HG03196 (cell line): ENCODE results near the gene LTA4H.

Source experiments
- ATAC-seq: cut with Tn5 transposase; IDR thresholded peaks from one replicate; pipeline ENCODE4 v1.9.1; 2021; ENCODE audit not compliant: unreplicated experiment

LTA4H gene

DNA sequence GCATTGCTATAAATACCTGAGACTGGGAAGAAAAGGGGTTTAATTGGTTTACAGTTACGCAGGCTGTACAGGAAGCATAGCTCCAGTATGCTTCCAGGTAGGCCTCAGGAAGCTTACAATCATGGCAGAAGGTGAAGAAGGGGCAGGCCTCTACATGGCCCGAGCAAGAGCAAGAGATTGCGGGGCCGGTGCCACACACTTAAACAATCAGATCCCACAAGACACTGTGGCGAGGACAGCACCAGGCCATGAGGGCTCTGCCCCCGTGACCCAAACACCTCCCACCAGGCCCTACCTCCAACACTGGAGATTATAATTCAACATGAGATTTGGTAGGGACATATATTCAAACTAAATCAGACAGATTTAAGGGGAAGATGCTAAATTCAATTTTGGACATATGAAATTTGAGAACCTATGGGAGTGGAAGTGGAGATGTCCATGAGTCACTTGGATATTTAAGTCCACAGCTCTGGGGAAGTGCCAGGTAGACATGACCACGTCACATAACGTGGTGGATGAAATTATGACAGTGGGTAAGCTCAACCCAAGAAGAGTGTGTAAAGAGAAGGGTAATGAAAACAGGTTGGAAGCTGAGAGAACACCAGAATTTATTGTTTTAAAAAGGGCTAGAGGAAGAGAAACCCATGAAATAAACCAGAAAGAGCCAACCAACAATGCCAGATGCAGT lies 1.5 kb upstream of the LTA4H start:
- ATAC-seq, result no peak

DNA sequence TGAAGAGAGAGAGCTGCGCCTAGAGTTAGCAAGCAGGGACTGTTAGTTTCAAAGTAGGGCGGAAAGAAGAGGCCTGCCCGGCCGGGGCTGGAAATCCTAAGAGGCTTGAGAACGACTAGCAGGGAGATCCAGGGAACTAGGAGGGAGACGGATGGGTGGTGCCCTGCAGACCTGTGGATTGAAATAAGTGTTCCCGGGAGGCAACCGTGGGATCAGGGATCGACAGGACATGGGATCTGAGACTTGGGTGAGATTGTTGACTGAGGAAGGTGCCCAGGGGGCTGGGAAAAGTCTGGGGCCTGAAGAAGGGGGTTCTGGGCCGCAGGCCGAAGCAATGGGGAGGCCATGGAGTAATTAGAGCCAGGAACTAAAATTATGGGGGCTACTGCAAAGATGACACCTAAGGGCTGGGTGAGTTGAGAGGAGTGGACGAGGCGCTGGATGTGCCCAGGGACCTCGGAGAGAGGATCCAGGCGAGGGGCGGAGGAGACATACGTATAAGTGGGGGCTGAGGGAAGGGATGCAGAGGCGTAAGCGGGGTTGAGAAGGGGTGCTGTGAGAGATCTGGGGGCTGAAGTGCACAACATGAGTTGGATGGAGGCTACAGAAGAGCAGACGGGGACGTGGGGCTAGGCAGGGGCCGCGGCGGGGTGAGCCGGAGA lies 635 bp downstream of the LTA4H start:
- no peak for ATAC-seq

DNA sequence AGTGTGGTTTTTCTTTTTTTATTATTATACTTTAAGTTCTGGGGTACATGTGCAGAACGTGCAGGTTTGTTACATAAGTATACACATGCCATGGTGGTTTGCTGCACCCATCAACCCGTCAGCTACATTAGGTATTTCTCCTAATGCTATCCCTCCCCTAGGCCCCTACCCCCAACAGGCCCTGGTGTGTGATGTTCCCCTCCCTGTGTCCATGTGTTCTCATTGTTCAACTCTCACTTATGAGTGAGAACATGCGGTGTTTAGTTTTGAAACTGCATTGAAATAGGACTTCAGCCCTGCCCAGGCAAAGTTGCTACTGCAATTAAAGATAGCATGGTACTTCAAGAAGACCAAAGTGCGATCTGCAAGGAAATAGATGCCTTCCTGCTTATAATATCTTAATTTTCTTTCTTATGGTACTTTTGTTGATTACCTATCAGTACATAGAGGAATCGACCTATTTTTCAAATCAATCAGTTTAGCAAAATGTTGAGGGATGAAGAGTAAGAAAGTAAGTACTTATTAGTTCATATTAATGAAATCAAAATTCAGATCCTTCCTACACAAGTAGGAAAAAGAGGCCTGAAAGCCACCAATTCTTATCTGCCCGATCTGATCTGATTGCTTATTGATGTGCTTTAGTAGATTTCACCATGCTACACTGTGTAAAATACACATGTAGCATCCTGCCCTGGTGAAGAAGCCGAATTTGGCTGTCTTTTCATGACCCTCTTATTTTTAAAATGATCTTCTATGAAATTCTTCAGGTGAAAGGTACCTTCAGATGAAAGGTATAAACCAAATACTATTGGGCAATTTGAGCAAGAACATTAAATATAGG lies 1.6 kb downstream of the LTA4H start:
- no peak for ATAC-seq

DNA sequence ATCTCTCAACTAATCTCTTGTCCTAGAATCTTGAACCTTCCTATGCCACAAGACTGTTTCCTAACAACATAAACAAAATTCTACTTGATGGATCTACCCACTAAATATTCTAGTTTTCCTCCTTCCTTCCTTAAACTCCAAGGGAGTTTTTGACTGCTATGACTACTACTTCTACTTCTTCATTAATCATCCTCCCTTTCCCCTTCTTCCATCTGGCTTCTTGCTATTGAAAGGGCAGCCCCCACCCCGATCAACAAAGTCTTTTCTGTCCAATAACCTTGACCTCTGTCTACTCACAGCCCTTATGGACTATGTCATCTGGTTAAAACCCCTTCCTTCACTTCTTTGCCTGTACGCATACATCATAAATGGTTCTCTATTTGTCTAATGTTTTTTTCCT lies 5.6 kb downstream of the LTA4H start:
- ATAC-seq, result no peak

DNA sequence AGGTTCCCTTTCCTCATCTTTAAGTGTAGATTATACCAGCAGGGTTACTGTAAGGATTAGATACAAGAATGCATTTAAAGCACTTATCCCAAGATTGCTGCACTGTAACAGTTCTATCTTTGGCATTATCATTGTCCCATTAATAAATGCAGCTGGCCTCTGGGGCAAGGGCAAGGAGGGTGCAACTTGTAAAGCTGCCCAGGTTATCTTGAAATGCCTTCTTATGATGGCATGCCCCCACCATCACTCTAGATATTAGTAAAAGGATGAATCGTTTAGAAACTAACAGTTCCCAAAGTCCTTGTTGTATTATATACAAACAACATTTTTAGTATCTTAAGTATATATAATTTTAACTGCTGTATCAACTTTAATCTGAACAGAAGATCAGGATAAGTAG lies 6.8 kb downstream of the LTA4H start:
- ATAC-seq, result no peak

DNA sequence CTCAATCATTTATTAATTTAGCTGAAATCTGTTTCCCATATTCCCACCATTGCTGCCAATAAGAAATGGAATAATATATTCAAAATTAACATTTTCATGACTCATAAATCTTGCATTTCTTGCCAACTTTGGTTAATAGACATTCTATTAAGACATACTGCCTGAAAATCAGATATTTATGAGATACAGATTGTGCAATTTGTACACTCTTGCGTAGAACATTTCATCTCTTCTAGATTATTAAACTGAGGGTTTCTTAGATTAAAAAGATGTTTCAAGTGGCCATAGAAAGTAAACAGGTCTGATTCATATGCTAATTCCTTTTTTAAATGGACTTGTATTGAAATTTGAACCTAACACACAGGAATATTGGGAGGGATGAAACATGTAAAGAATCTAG lies 9.1 kb downstream of the LTA4H start:
- ATAC-seq, result no peak

DNA sequence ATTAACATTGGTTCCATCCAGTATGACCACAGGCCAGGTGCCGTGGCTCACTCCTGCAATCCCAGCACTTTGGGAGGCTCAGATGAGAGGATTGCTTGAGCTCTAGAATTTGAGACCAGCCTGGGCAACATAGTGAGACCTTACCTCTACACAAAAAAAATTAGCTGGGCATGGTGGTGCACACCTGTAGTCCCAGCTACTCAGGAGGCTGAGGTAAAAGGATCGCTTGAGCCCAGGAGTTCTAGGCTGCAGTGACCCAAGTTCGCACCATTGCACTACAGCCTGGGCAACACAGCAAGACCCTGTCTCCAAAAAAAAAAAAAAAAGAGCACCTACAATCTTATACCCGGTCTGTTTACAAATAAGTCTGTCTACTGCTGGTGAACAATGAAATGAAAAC lies 9.9 kb downstream of the LTA4H start:
- no peak for ATAC-seq

DNA sequence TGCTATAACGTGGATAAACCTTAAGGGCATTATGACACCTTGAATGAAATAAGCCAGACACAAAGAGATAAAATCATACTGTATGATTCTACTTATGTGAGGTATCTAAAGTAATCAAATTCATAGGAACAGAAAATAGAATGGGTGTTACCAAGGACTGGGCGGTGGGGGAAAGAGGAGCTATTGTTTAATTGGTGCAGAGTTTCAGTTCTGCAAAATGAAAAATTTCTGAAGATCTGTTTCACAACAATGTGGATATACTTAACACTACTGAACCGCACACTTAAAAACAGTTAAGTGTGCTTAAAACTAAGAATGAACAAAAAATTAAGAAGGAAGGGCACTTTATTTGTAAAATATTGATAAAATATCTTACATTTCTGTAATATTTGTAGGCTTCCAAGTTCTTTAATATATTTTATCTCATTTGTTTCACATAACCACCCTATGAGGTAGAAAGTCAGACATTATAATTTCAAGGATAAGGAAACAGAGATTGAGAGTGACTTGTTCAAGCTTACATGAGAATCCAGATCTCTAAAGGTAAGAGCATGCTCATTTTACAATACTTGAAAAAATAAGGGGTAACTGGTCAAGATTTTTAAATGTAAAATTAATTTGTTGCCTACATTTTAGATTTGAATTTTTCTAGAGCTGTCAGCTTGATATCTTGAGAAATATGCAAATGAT lies 14.9 kb downstream of the LTA4H start:
- ATAC-seq, result peak; percentile 95

DNA sequence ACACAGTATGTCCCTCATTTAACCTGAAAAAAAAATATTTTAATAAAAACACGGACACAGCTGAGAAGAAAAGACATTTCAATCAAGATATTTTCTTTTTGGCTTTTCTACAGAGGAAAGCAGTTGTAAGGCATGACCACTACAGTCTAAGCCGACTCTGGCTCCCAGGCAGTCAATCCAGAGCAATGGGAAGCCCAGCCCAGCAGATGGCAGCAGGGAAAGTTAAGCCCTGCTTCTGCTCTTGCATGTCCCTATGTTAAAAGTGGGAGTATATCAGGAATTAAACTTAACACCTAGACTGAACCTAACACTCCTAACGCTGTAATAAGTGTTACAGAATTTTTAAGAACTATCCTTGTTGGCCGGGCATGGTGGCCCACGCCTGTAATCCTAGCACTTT lies 19.7 kb downstream of the LTA4H start:
- no peak for ATAC-seq

DNA sequence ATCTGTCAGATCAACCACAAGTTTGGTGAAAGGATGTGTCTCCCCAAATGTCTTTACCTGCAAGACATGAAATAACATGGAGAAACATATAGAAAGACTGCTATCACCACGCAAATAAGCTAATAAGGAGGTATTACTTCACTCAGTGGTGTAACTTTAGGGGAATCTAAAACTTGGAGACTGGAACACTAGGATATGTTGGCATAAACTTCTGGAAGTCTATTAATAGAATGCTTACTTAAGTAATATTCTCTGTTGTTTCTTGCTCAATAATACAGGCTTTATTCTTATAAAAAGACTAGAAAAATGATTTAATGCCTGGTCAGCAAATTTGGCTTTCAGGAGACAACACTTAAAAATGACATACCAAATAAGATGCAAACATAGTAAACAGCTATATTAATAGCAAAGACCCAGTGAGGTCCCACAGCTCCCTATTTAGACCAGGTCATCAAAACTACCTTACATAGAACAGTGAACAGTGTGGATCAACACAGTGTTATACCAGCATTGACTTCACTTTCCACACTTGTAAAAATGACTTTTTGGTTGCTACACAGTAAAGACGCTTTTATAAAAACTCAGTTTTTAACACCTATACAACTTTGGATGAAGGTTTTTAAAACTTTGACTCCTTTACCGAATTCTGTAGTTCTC lies 20.3 kb downstream of the LTA4H start:
- no peak for ATAC-seq

DNA sequence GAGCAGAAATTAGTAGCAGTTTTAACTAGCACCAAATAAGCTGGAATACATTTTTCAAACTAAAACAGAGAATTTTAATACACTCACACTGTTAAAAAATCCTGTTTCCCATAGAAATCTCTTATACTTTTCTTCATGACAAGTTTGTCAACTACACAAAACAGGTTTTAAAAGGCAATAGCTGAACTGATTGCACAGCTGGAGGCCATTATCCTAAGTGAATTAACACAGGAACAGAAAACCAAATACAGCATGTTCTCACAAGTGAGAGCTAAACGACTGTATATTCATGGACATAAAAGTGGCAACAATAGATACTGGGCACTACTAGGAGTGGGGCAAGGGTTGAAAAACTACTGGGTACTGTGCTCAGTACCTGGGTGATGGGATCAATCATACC lies 27.7 kb downstream of the LTA4H start:
- ATAC-seq, result no peak

DNA sequence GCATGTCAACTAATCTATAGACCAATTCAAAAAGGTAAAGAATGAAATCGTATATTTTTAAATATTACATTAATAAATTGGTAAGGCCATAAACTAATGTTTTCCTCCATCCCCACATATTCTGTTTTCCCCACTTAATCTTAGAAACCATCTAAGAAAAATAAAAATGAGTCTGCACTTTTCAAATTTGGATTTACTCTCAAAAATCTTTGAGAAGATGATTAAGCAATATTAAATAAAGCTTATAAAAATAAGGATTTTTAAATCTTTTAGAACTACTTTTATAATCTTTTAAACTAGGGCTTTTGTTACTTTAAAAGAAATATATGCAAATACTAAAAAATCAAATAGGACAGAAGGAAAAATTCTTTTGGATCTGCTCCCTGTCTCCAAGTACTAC lies 28.7 kb downstream of the LTA4H start:
- ATAC-seq, result no peak

DNA sequence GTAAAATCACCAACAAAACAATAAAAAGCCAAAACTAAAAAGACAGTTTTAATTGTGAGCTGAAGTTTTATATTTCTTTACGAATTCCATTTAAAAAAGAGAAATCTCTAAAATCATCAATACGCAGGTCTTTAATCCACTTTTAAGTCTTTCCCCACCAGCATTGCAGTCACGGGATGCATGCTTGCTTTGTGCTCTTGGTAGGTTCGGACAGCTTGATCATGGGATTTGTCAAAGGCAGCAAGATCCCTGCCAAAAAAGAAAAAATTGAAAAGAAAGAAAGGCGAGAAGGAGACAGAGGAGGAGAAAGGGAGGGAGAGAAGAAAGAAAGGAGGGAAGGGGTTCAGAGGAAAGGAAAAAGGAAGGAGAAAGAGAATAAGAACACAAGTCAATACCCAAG lies 34.5 kb downstream of the LTA4H start:
- ATAC-seq, result no peak

DNA sequence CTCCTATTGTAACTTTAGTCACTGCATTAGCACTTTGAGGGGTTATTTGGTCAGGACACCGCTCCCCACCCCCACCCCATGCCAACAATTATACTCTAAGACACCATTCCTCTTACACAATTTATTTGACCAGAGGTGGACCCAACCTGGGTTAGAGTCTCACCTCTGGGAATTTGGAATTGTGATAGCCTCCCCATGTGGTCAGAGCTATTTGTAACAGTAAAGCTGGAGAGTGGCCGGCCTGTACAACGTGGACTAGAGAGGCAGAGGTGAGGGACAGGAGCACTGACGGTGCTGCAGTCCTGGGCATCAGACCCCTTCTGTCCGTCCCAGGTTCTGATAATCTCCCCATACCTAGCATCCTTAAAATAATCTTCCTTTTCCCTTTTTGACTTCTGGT lies 35.9 kb downstream of the LTA4H start:
- ATAC-seq, result no peak

DNA sequence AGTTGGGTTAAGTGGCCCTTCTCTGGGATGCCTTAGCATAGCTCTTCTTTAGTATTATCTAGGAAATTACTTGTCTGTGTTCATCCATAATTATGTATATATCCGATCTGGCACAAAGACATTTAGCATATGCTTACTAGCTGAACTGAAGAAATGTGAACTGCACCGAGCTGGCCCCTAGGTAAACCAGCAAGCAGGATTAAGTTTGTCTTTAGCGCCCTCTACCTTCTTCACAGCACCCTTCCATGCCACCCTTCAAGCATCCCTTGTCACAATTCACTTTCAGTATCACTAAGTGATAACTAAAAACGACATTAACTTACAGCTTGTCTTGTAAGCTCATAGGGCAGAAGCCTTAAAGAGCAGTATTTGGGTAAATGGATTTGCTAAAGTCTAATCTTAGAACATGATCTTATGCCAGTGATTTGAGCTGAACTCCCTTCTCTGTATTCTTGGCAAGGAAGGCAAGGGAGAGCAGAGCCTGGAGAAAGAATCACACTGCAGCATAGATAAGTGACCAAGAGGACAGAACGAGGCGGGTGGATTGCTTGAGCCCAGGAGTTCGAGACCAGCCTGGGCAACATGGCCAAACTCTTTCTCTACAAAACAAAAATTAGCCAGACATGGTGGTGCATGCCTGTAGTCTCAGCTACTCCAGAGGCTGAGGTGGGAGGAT lies 36.6 kb downstream of the LTA4H start:
- ATAC-seq, result peak; percentile 75

DNA sequence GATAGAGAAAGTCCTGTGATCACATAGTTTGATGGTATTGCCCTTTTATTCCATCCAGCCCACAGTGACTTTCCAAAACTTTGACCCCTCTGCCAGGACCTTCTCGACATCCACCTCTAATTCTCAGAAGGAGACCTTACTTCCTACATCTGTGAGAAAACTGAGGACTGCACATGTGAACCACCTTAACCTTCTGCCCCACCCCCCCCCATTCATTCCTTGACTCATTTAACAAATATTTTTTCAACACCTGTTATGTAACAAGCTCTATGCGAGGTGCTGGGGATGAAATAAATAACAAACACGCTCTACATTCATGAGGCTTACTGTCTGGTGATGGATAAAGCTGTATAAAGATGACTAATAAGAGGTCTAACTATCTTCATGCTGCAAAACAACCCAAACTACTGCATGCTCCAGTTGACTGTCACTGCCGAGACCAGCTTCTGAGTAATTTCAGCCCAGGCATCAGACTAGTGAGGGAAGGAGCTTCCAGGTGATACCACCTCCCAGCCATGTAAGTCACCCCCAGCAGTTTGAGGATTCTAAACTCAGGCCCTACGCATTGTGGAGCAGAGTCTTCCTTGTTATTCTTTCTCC lies 37.4 kb downstream of the LTA4H start:
- ATAC-seq, result no peak

DNA sequence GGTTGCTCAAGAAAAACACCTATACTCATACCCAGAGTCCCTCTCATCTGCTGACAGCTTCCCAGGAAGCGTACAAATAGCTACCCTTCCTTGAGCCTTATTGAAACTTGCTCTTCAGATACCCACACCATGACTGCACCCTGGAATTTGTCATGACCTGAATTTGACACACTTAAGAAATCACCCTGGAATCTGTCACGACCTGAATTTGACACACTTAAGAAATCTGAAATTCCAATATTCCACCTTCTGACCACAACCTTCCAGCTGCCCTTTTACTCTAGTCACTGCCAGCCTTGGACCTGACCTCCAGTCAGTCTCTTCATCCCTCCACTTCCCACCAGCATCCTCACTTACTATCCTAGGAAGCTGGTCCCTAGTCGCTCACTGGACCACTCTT lies 38.1 kb downstream of the LTA4H start:
- no peak for ATAC-seq

DNA sequence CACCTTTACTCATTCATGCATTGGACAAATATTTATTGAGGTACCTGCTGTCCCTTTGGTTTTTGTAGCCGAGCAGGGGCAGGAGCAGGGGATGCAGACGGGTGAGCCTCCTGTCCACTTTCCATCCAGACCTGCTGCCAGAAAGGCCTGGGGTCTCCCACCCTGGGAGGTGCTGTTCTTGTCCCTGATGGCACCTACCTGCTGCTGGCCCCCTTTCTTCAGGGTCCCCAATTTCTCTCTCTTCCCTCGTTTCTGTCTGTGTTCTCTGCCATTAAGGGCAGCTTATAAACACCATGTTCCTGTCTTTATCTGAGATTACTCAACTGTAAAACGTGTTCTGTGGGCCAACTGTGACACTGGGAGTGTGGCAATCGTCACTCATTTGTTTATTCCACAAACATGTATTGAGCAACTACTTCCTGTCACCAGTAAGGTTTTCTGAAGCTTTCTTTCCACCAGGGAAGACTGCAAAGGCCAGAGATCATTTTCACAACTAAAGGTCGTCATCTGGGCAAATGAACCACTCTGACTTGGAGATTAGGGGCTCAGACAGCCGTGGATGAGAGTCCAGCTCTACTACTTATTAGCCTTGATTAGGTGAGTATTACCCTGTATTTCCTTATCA lies 39.2 kb downstream of the LTA4H start, which contains the start of gene HAL:
Gene HAL, minus strand, starts transcription at position 311 of the 625 bp plus-strand sequence. CDS start 434 bp downstream, outside the sequence.
- no peak for ATAC-seq

DNA sequence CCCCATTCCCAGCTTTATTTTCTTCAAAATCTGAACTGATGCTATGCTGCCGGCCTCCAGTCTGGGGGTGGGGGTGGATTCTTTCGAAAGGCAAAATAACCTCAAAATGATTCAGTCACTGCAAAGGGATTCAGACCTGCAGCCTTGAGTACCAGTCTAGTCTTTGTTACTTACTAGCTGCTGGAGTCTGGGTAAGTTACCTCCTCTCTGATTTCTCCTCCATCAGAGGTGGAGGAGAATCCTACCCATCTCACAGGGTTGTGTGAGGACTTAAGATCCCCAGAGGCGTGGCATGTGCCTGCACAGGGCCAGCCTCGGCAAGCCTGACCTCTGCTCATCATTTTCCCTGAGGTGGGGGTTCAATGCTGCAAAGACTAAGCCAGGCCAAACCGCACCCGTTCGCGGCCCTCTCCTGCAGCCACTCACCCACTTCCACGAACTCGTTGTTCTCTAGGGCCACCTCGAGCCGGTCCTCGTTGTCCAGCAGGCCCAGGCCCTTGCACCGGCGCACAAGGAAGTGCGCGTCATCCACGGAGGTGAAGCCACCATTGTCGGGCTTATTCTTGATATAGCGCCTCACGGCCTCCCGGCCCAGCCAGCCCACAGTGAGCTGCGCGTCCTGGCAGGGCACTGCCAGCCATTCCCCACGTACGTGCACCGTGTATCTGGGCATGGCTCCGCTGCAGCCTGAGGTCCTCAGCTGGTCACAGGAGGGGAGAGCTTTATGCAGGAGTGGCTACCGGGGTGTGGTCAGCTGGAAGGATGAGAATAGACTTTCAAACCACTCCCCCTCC lies 40.0 kb downstream of the LTA4H start:
- ATAC-seq, result no peak
